ENCODE data around the gene SCARB2.

- TF ChIP-seq CTCF (IDR thresholded peaks at IDR 0.05) (no peak), POLR2A (IDR thresholded peaks at IDR 0.05) (no peak)
Observed at GRCh38 chr4:76207549-76207948, 6.1 kb downstream of the SCARB2 start.

All from right lobe of liver (tissue), 4 donors.